ENCODE results near the gene VTI1A.

DNA sequence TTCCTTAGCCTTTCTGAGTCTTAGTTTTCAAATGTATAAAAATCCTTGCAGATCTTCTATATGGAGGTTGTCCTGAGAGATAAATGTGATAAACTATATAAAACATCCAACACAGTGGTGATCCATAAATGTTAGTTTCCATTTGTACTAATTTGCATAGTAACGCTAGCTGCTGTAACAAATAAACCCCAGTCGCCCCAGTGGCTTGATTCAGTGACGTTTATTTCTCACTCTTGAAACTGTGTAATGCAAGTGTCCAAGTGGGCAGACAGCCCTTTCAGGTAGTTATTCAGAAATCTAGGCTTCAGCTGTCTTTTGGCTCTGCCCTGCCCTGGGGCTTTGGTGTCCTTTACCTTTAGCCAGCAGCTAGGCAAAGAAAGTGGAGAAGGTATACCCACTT, 106.3 kb downstream of the VTI1A start:
- TF ChIP-seq CTCF (conservative IDR thresholded peaks at IDR 0.05 in 1 of 2, IDR thresholded peaks at IDR 0.05 in 1 of 2; ENCODE audit: extremely low read depth in 1 of 2, insufficient read depth in 1 of 2, low read depth in 1 of 2, low read length in 2 of 2) (no peak), EZH2 (IDR thresholded peaks at IDR 0.05; ENCODE audit: borderline replicate concordance, low read length) (no peak)
